HG02678 (cell line): ENCODE measurements around the gene HMGN2.

Experiments used
- ATAC-seq: cut with Tn5 transposase; IDR thresholded peaks from one replicate; pipeline ENCODE4 v1.9.1; 2021; ENCODE audit warnings: mild to moderate bottlenecking, moderate library complexity; ENCODE audit not compliant: unreplicated experiment

The HMGN2 gene

GRCh38 chr1:26472320-26472900 is at the start of gene HMGN2:
HMGN2 (plus strand) TSS chr1:26472440; CDS start chr1:26472613, 173 bp downstream.
- peak; percentile 54 for ATAC-seq

DNA sequence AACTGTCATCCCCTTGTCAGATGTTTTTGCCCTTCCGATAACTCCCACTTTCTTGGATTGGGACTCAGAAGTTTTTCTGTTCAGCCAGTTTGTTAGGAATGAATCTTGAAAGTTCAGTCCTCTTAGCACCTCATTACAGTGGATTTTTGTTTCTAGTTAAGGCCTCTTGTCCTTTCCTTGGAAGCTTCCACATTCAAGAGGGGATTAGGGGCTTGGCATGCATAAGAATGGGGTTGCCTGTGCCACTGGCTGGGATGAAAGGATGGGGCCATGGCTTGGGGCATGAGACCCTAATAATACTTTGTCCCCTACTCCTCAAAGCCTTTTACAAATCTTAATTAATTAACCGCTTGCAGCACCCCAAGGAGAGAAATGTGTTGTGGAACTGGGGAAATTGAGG is 42.5 kb upstream of the HMGN2 start:
- no peak for ATAC-seq

DNA sequence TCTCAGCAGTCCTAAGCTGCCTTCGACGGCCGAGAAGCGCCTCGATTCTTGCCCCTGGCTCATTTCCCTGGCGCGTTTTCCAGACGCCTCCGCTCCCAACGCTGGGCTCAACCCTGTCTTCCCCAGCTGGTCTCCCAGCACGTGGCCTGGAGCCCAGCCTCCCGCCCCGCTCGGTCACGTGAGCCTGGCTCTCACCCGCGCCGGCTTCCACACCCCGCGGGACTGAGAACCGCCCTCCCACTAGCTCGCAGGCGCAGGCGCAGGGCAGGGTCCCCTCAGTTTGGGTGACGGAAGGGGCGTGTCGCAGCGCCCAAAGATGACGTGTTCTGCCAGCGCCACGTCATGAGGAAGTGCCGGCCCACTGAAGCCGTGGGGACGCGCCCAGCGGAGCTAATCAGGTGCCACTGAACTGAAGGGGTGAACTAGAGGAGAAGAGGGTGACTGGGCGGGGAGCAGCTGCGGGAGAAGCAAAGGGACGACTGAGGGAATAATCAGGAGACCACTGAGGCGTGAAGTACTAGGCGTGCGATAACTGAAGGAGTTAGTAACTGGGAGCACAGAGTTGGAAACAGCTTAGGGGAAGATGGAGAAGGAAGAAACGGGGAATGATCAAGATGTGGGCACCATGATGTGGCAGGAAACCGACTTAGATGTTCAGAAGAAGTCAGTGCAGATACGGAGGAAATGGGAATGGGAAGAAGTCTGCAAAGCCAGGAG is 40.1 kb upstream of the HMGN2 start, which contains the start of gene DHDDS:
DHDDS (plus strand) TSS at position 343 of the 717 bp plus-strand sequence. CDS start 625 bp downstream, outside the sequence.
- peak; percentile 97 for ATAC-seq

DNA sequence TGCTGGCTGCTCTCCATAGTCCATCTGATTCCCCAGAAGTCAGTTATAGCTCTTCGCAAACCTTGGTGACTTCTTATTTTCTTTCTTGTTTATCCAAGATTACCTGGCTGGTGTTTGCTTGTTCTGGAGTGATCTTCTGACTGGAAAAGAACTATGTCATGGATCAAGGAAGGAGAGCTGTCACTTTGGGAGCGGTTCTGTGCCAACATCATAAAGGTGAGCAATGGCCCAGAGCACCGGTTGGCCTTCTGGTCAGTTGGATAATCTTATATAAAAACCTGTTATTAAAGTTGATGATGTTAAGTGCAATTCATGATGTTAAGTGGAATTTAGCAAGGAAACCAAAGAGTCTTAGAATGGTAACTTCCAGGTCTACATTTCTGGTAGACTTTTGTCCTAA is 39.4 kb upstream of the HMGN2 start:
- ATAC-seq: no peak

GRCh38 chr1:26434161-26434752 is 38.0 kb upstream of the HMGN2 start:
- no peak for ATAC-seq

- ATAC-seq: no peak
These were observed 34.2 kb upstream of the HMGN2 start for GRCh38 chr1:26438041-26438440.

DNA sequence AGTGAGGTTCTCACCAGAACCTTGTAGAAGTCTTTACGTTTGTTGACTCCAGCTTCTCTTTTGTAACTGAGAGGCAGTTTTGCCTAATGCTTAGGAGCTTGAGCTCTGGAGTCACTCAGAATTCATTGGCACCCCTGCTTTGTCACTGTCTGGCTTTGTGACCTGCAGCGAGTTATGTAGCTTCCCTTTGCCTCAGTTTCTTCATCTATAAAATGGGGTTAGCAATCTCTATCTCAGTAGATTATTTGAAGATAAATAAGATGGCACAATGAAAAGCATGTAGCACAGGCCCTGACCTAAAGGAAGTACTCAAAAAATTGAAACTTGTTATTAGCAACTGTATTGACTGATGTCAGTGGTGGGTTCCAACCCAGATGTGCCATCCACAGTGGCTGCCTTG is 32.0 kb upstream of the HMGN2 start:
- no peak for ATAC-seq

DNA sequence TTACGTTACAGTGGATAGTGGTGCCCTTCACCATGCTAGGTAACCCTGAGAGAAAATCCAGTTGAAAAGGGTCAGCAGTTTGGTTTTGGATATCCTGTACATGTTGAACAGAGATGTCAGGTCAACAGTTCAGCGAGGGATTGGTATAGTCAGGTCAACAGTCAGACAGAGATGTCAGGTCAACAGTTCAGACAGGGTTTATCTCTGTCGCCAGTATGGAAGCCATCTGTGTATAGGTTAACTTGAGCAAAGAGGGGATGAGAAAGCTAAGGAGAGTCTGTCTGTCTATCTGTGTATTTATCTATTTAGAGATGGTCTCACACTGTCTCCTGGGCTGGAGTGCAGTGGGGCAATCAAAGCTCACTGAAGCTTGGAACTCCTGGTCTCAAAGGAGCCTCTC is 22.4 kb upstream of the HMGN2 start:
- no peak for ATAC-seq

DNA sequence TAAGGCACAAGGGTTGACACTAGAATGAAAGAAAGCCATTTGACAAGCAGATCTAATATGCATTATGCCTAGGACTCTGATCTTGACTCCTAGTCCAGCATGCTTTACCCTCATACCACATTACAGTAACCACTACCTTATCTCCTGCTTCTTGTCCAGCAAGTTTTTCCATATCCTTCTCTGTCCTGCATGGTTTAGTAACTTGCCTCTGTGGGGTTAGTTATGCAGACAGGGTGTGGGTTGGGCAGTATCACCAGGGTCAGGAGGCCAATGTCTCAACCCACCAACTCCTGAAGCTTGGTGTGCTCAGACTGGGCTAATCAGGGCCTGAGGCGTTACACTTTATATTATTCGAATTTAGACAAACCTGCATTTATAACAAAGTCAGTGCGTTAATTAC is 21.3 kb upstream of the HMGN2 start:
- ATAC-seq: no peak

DNA sequence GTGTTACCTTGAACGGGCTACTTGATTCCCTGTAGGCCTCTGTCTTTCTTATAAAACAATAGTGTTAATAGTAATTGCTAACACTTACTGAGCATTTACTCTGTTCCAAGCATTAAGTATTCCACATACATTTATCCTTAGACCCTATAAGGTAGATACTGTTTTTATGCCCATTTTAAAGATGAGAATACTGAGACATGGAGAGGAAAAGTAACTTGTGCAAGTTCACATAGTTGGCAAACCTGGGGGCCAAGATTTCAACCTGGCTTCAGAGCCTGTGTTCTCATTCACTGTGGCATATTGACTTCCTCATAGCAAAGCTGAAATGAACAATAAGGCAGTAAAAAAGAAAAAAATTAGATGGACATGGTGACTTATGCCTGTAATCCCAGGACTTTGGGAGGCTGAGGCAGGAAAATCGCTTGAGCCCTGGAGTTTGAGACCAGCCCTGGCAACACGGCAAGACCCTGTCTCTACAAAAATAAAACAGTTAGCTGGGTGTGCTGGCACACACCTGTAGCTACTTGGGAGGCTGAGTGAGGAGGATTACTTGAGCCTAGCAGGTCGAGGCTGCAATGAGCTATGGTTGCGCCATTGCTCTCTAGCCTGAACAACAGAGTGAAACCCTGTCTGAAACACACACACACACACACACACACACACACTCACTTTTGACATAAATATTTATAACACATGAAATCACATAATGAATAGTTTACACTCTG is 19.6 kb upstream of the HMGN2 start:
- ATAC-seq: no peak

DNA sequence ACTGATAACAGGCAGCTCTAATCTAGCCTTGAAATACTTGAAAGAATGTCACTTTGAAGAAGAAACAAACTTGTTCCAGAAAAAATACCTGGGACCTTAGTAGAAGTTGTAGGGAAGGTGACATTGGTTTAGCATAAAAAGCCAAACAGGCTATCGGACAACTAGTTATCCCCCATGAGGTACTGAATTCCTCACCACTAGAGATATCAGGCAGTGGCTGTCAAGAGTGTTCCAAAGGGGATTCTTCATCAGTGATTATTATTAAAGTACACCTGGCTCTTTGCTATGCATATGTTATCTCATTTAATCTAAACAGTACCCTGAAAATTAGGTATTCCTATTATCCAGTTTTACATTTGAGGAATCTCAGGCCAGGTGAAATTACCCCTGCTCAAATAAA is 13.1 kb upstream of the HMGN2 start:
- no peak for ATAC-seq

- no peak for ATAC-seq
These were observed 12.6 kb upstream of the HMGN2 start for GRCh38 chr1:26459573-26460031.

DNA sequence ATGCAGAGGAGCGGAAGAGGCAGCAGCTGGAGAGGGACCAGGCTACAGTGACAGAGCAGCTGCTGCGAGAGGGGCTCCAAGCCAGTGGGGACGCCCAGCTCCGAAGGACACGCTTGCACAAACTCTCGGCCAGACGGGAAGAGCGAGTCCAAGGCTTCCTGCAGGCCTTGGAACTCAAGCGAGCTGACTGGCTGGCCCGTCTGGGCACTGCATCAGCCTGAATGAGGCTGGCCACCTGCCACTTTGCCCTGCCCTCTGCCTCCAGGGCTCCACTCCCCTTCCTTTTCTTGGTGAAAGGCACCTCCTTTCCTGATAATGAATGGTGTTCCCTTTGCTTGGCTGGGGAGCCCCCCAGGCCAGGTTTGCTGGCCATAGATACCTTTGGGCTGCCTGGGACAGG is 3.3 kb upstream of the HMGN2 start:
- ATAC-seq: no peak

GRCh38 chr1:26469558-26469957 is 2.7 kb upstream of the HMGN2 start:
- no peak for ATAC-seq

GRCh38 chr1:26470878-26471497 is 1.3 kb upstream of the HMGN2 start:
- ATAC-seq: no peak

- no peak for ATAC-seq
These were observed 531 bp upstream of the HMGN2 start for GRCh38 chr1:26471498-26472319.

DNA sequence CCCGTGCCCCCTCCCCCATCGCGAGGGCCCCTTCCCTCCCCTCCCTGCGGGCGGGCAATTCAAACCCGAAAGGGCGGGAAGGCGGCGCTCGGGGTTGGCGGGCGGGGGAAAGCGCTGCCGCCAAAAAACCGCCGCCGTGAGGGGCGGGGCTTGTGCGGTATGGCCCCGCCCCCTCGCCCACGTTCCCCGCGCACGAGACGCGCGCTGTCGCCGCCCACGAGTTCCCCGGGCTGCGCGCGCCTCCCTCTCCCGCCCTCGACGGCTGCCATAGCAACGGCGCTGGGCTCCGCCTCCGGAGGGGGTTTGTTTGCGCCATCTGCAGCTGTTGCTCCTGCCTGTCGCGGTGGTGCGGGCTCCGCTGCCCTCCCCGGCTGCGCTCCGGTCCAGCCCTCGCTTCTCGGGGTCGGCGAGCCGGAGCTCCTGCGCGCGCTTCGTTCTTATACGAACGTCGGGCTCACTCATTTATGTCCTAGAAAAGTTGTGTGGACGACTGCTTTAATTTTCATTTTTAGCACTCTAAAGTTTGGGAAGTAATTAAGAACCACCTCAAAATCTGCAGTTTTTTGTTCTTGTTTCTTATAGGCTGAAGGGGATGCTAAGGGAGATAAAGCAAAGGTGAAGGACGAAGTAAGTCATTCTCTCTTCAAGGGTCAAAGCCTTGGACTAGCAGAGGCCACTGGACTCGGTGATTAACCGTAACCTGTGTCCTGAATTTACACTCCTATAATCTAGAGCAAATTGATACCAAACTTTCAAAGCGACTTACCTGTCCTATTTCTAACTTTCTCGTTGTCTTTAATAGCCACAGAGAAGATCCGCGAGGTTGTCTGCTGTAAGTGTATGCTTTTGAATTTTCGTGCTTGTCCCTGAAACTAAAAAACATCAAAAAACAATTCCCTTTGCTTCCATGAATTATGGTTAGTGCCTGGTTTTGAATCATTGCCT is 933 bp downstream of the HMGN2 start:
- ATAC-seq: peak; percentile 79

DNA sequence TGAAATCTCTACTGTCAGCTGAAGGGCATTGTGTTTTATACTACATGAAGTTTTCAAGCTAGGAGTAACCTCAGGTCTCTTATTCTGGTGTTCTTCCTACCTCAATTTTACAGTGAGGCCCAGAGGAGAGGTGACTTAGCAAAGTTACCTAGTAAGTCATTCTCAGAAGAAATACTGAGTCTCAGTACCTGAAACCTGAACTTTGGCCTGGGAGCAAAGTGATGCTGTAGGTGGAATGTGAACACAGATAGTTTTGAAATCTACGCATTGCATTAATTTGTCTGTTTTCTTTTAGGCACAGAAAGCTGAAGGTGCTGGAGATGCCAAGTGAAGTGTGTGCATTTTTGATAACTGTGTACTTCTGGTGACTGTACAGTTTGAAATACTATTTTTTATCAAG is 2.6 kb downstream of the HMGN2 start:
- ATAC-seq: no peak

DNA sequence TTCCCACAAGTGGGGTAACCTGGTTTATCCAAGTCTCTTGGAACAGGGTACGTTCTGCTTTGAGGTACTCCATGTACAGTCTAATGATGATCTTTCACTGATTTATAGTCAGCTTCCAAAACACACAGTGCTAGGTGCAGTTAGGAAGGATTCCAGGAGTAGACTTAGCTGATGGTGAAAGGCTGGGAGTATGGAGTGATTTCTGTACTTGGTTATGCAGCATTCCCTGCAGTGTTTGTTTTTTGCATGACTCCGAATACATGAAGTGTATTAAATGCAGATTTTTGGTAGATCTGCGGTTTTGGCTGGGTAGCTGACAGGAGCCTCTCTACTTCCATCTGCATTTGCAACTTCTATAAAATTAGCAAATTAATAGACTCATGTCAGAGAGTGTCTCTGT is 3.7 kb downstream of the HMGN2 start:
- no peak for ATAC-seq
